IPS-15b (cell line): ENCODE results near the gene NPTX1.

Experiments used
- H3K27me3 ChIP-seq: one replicate; pipeline ENCODE4 v1.6.1; 2013; ENCODE audit warnings: low read length; ENCODE audit not compliant: control insufficient read depth, insufficient read depth
- H3K36me3 ChIP-seq: one replicate; pipeline ENCODE4 v1.6.1; 2013; ENCODE audit warnings: low read length; ENCODE audit not compliant: control insufficient read depth, insufficient read depth
- H3K4me1 ChIP-seq: one replicate; pipeline ENCODE4 v1.6.1; 2013; ENCODE audit warnings: mild to moderate bottlenecking, low read length; ENCODE audit not compliant: control insufficient read depth, insufficient read depth
- H3K4me3 ChIP-seq: one replicate; pipeline ENCODE4 v1.5.1; 2013; ENCODE audit warnings: low read depth, low read length
- H3K9ac ChIP-seq: one replicate; pipeline ENCODE4 v1.6.1; 2013; ENCODE audit warnings: low read depth, mild to moderate bottlenecking, low read length
- H3K9me3 ChIP-seq: one replicate; pipeline ENCODE4 v1.6.1; 2013; ENCODE audit warnings: mild to moderate bottlenecking, low read length; ENCODE audit not compliant: control insufficient read depth, insufficient read depth

NPTX1 gene

GRCh38 chr17:80464486-80464885 is 11.9 kb downstream of the NPTX1 start:
- Histone ChIP-seq H3K4me1 (no peaks in the 10 kb centered on the region), H3K36me3 (no peaks in the 10 kb centered on the region), H3K9me3 (no peaks in the 10 kb centered on the region), H3K4me3 (no peak overlapping the region), H3K9ac (no peak overlapping the region), H3K27me3 (peaks cover 6% of the 10 kb centered on the region)

- Histone ChIP-seq H3K4me3 (no peak overlapping the region), H3K9ac (no peak overlapping the region), H3K27me3 (peaks cover 6% of the 10 kb centered on the region), H3K36me3 (no peaks in the 10 kb centered on the region), H3K9me3 (no peaks in the 10 kb centered on the region), H3K4me1 (no peaks in the 10 kb centered on the region)
Measured at GRCh38 chr17:80463784-80464400, 12.5 kb downstream of the NPTX1 start.

- H3K36me3 ChIP-seq: no peaks in the 10 kb centered on the region
- peaks cover 16% of the 10 kb centered on the region for H3K27me3 ChIP-seq
- no peak overlapping the region for H3K9ac ChIP-seq
- no peaks in the 10 kb centered on the region for H3K4me1 ChIP-seq
- H3K4me3 ChIP-seq: no peak overlapping the region
- H3K9me3 ChIP-seq: no peaks in the 10 kb centered on the region
Measured at GRCh38 chr17:80461528-80462160, 14.8 kb downstream of the NPTX1 start.

GRCh38 chr17:80460429-80460834 is 16.0 kb downstream of the NPTX1 start:
- no peaks in the 10 kb centered on the region for H3K4me1 ChIP-seq
- H3K9me3 ChIP-seq: no peaks in the 10 kb centered on the region
- H3K27me3 ChIP-seq: peaks cover 16% of the 10 kb centered on the region
- H3K36me3 ChIP-seq: no peaks in the 10 kb centered on the region
- no peak overlapping the region for H3K4me3 ChIP-seq
- H3K9ac ChIP-seq: no peak overlapping the region

DNA sequence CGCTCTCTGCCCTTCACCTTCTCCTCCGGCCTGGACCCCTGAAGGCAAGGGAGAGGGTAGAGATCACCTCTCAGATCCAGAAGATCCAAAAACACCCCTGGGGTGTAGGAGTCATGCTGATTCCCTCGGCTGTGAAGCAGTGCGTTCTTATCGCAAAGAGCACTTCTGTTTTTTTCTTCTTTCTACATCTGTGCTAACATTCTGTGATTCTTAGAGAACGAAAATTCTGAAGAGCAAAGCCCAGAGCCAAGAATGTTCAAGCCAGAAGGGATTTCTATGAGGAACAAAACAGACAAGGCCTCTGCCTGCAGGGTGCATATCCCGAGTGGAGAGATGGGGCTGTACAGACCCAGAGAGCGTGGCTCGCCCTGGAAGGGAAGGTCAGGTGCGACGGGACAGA is 17.2 kb downstream of the NPTX1 start:
- Histone ChIP-seq H3K4me3 (no peak overlapping the region), H3K27me3 (peaks cover 16% of the 10 kb centered on the region), H3K9ac (no peak overlapping the region), H3K36me3 (peaks cover 2% of the 10 kb centered on the region), H3K9me3 (no peaks in the 10 kb centered on the region), H3K4me1 (no peaks in the 10 kb centered on the region)

DNA sequence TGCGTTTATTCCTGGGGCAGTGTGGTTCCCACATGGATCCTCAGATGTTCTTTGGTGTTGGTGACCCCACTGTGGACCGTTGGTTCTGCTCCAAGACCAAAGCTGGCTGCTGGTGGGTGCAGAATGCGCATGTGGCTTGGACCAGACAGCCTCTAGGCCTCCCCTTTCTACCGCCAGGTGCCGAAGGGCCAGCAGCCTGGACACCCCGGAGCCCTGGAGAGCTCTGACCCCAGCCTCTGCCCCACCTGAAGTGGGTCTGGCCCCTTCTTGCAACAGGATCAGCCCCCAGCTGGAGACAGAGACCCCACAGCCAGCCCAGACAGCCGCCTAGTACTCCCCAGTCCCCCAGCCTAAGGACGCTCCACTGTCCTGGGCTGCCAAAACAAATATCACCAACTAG is 18.4 kb downstream of the NPTX1 start:
- Histone ChIP-seq H3K4me1 (no peaks in the 10 kb centered on the region), H3K9ac (no peak overlapping the region), H3K27me3 (peaks cover 16% of the 10 kb centered on the region), H3K36me3 (peaks cover 2% of the 10 kb centered on the region), H3K9me3 (no peaks in the 10 kb centered on the region), H3K4me3 (no peak overlapping the region)

GRCh38 chr17:80457236-80457856 is 19.1 kb downstream of the NPTX1 start:
- Histone ChIP-seq H3K27me3 (peaks cover 16% of the 10 kb centered on the region), H3K9ac (no peak overlapping the region), H3K4me3 (no peak overlapping the region), H3K9me3 (no peaks in the 10 kb centered on the region), H3K4me1 (no peaks in the 10 kb centered on the region), H3K36me3 (peaks cover 2% of the 10 kb centered on the region)

DNA sequence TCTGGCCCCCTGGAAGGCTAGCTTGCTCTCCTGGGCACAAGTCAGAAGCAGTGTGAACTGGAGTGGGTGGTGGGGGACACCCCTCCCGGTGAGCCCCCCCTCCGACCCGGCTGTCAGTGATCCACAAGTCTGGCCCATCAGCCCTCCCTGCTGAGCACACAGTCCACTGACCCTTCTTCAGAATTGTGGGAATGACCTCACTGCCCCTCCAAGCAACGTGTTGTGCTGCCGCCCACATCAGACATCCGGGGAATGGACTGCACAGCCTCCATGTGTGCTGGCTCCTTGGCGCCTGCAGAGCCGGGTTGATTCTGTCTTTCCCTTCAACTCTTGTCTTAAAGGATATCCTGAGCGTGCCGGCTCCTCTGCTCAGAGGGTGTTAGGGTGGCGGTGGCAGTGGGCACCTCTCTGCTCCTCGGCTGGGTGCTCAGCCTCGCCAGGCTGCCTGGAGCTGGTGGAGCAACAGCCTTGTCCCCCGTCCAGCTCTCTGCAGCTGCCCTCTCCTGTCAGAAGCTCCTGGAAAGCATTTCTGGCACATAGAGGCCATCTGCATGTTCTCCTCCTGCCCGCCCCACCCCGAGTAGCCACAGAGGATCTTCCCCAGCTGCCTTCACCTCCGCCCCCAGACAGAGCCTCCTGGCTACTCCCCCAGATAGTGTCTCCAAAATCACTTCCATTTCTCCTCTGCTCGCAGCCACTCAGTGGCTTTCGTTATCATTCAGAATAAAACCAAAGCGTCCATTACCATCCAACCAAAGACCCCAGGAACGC is 19.8 kb downstream of the NPTX1 start:
- peaks cover 2% of the 10 kb centered on the region for H3K36me3 ChIP-seq
- H3K27me3 ChIP-seq: peaks cover 16% of the 10 kb centered on the region
- no peak overlapping the region for H3K4me3 ChIP-seq
- H3K9ac ChIP-seq: no peak overlapping the region
- no peaks in the 10 kb centered on the region for H3K4me1 ChIP-seq
- no peaks in the 10 kb centered on the region for H3K9me3 ChIP-seq

GRCh38 chr17:80455784-80456183 is 20.6 kb downstream of the NPTX1 start:
- Histone ChIP-seq H3K36me3 (peaks cover 2% of the 10 kb centered on the region), H3K4me1 (no peaks in the 10 kb centered on the region), H3K27me3 (peaks cover 16% of the 10 kb centered on the region)

DNA sequence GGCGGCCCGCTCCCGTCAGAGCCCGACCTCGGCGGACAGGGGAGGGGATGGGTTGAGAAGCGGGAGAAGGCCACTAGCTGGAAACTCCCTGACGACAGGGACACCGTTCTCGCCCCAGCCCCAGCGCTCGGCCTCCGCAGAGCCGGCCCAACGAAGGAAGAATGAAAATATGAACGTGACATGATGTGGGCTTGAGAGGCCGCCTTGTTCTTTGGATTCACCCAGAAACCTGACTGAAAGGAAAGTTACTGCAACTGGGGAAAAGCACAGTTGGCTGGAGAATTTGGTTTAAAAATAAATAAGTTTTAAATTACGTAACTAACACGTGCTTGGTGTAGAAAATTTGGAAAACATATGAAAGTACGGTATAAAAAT is 21.1 kb downstream of the NPTX1 start:
- Histone ChIP-seq H3K4me1 (no peaks in the 10 kb centered on the region), H3K9ac (peak overlapping the region; percentile 99), H3K36me3 (peaks cover 2% of the 10 kb centered on the region), H3K9me3 (no peaks in the 10 kb centered on the region), H3K4me3 (peak overlapping the region; percentile 89), H3K27me3 (peaks cover 16% of the 10 kb centered on the region)

More at GRCh38 chr17:80455784-80456183, 20.6 kb downstream of the NPTX1 start:
- H3K9me3 ChIP-seq: no peaks in the 10 kb centered on the region
- no peak overlapping the region for H3K9ac ChIP-seq
- H3K4me3 ChIP-seq: peak overlapping the region; percentile 89

DNA sequence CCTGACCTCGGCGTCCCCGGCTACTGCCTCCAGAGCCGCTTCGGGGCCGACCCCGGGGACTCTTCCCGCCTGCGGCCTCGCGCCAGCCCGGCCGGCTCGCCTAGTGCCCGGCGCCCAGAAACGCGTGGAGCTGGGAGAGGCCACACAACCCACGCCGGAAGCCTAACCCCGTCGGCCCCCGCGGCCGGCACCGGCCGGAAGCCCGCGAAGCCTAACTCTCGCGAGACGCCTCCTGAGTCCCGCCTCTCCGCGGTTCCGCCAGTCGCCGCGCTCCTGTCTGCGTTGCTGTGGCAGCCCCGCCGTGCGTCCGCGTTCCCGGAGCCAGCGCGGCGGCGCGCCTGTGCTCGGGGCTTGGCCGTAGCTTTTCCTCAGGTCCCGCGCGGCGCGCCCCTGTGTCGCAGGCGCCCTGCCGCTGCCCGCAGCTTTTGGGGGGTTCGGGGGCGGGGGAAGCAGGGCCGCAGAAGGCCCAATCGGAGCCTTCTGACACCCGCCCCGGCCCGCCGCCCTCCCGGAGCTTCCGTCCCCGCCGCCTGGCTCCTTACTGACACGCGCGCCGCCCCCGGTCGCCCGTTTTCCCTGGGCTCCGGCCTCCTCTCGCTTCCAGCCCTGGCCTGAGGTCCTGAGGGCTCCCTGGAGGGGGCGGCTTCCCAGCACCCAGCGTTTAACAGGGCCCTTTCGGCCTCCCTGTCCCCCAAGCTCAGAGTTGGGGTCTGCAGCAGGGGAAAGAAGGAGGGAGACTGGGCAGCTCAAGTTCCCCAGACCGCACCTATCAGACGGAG is 21.7 kb downstream of the NPTX1 start:
- Histone ChIP-seq H3K27me3 (peaks cover 16% of the 10 kb centered on the region), H3K4me1 (no peaks in the 10 kb centered on the region), H3K4me3 (peak overlapping the region; percentile 89), H3K9ac (peak overlapping the region; percentile 99), H3K36me3 (peaks cover 2% of the 10 kb centered on the region), H3K9me3 (no peaks in the 10 kb centered on the region)
